H9 (cell line): Measurements from ENCODE around the gene DPY30. TPM values are rescaled to one million over a fixed set of nuclear protein-coding genes. Genes with fewer than 3 reads are reported as not detected.
"Not testable (repeated sequence)": the region's sequence is repeated elsewhere in the genome, so short reads cannot be mapped to it uniquely, and the experiment has no call there.

ENCODE experiments used
- DNase-seq: peaks from one replicate; pipeline ENCODE4 v3.0.0-alpha.2; 2017
- H2AFZ ChIP-seq: one replicate; pipeline ENCODE4 v1.6.1; 2013; ENCODE audit warnings: mild to moderate bottlenecking, low read length, control low read depth, moderate library complexity
- H2AK5ac ChIP-seq: 2 replicates; pipeline ENCODE4 v1.6.1; 2013; ENCODE audit warnings: low read length, control low read depth, mixed read lengths; ENCODE audit not compliant: insufficient read length
- H2BK120ac ChIP-seq: one replicate; pipeline ENCODE4 v1.6.1; 2013; ENCODE audit warnings: low read depth, mild to moderate bottlenecking, low read length, control low read depth, inconsistent platforms; ENCODE audit not compliant: poor library complexity, severe bottlenecking
- H2BK12ac ChIP-seq: 2 replicates; pipeline ENCODE4 v1.6.1; 2013; ENCODE audit warnings: low read length, control low read depth, mixed read lengths, low read depth; ENCODE audit not compliant: insufficient read length
- H2BK15ac ChIP-seq: 2 replicates; pipeline ENCODE4 v1.6.1; 2013; ENCODE audit warnings: low read depth, low read length, control low read depth
- H2BK20ac ChIP-seq: one replicate; pipeline ENCODE4 v1.6.1; 2013; ENCODE audit warnings: low read depth, mild to moderate bottlenecking, low read length, control low read depth, inconsistent platforms; ENCODE audit not compliant: poor library complexity, severe bottlenecking
- H2BK5ac ChIP-seq: 2 replicates; pipeline ENCODE4 v1.6.1; 2013; ENCODE audit warnings: low read length, control low read depth, mixed read lengths; ENCODE audit not compliant: insufficient read length
- H3K14ac ChIP-seq: 2 replicates; pipeline ENCODE4 v1.6.1; 2013; ENCODE audit warnings: low read length, control low read depth; ENCODE audit not compliant: insufficient read depth
- H3K18ac ChIP-seq: 2 replicates; pipeline ENCODE4 v1.6.1; 2013; ENCODE audit warnings: low read depth, mild to moderate bottlenecking, mixed read lengths, low read length, control low read depth; ENCODE audit not compliant: insufficient read length
- H3K23ac ChIP-seq: 2 replicates; pipeline ENCODE4 v1.6.1; 2013; ENCODE audit warnings: low read length, control low read depth, mixed read lengths, low read depth; ENCODE audit not compliant: insufficient read length
- H3K23me2 ChIP-seq: 2 replicates; pipeline ENCODE4 v1.6.1; 2013; ENCODE audit warnings: low read depth, mild to moderate bottlenecking, mixed read lengths, low read length, control low read depth; ENCODE audit not compliant: insufficient read length, poor library complexity, severe bottlenecking
- H3K27ac ChIP-seq: 2 replicates; pipeline ENCODE4 v1.5.1; 2013; ENCODE audit warnings: low read length, control low read depth, mixed read lengths, low read depth; ENCODE audit not compliant: insufficient read length
- H3K27me3 ChIP-seq: 2 replicates; pipeline ENCODE4 v1.6.1; 2013; ENCODE audit warnings: low read length, control low read depth, inconsistent platforms; ENCODE audit not compliant: insufficient read depth
- H3K4ac ChIP-seq: 2 replicates; pipeline ENCODE4 v1.6.1; 2013; ENCODE audit warnings: low read depth, mild to moderate bottlenecking, control low read depth, inconsistent platforms, low read length, moderate library complexity
- H3K4me1 ChIP-seq: 2 replicates; pipeline ENCODE4 v1.6.1; 2013; ENCODE audit warnings: low read length, control low read depth, inconsistent platforms; ENCODE audit not compliant: insufficient read depth
- H3K4me2 ChIP-seq: 2 replicates; pipeline ENCODE4 v1.6.1; 2013; ENCODE audit warnings: low read length, control low read depth, mixed read lengths; ENCODE audit not compliant: insufficient read length, insufficient read depth
- H3K56ac ChIP-seq: 2 replicates; pipeline ENCODE4 v1.6.1; 2013; ENCODE audit warnings: low read depth, mild to moderate bottlenecking, mixed read lengths, low read length, control low read depth; ENCODE audit not compliant: insufficient read length
- H3K79me1 ChIP-seq: 2 replicates; pipeline ENCODE4 v1.6.1; 2013; ENCODE audit warnings: low read depth, mild to moderate bottlenecking, moderate library complexity, low read length, control low read depth, inconsistent platforms; ENCODE audit not compliant: insufficient read depth, poor library complexity, severe bottlenecking
- H3K79me2 ChIP-seq: 2 replicates; pipeline ENCODE4 v1.6.1; 2013; ENCODE audit warnings: low read length, control low read depth, inconsistent platforms; ENCODE audit not compliant: insufficient read depth
- H3K9ac ChIP-seq: 2 replicates; pipeline ENCODE4 v1.6.1; 2013; ENCODE audit warnings: low read length, control low read depth, mixed read lengths; ENCODE audit not compliant: insufficient read length; ENCODE audit errors: extremely low read depth
- H3K9me3 ChIP-seq: one replicate; pipeline ENCODE4 v1.6.1; 2013; ENCODE audit warnings: low read depth, low read length, inconsistent platforms; ENCODE audit not compliant: control insufficient read depth
- H3T11ph ChIP-seq: one replicate; pipeline ENCODE4 v1.6.1; 2013; ENCODE audit warnings: mild to moderate bottlenecking, low read length, control low read depth, inconsistent platforms
- H4K20me1 ChIP-seq: one replicate; pipeline ENCODE4 v1.6.1; 2013; ENCODE audit not compliant: control insufficient read depth, insufficient read length, insufficient read depth
- H4K5ac ChIP-seq: 2 replicates; pipeline ENCODE4 v1.6.1; 2013; ENCODE audit warnings: low read depth, mild to moderate bottlenecking, mixed read lengths, low read length, control low read depth; ENCODE audit not compliant: insufficient read length
- H4K8ac ChIP-seq: replicated peaks from 2 replicates; pipeline ENCODE4 v1.6.1; 2013; ENCODE audit warnings: low read length, control low read depth, mixed read lengths, low read depth; ENCODE audit not compliant: insufficient read length
- H4K91ac ChIP-seq: 2 replicates; pipeline ENCODE4 v1.6.1; 2013; ENCODE audit warnings: low read depth, mild to moderate bottlenecking, moderate library complexity, mixed read lengths, low read length, control low read depth; ENCODE audit not compliant: insufficient read length
- H3K27ac Mint-ChIP-seq, 3 experiments: 2 replicates in 2 of 3; 3 replicates in 1 of 3; pipeline ENCODE4 v1.8.0; 2020 to 2021; ENCODE audit warnings: mixed read lengths in 3 of 3, mild to moderate bottlenecking in 1 of 3, moderate library complexity in 1 of 3
- H3K27me3 Mint-ChIP-seq: 2 replicates; pipeline ENCODE4 v1.8.0; 2021; ENCODE audit warnings: low read depth, mild to moderate bottlenecking, moderate library complexity, mixed read lengths
- H3K36me3 Mint-ChIP-seq, 3 experiments: 2 replicates in 2 of 3; 3 replicates in 1 of 3; pipeline ENCODE4 v1.8.0; 2020 to 2021; ENCODE audit warnings: low read depth in 3 of 3, mixed read lengths in 3 of 3; ENCODE audit not compliant: insufficient read depth in 1 of 3
- H3K4me1 Mint-ChIP-seq, 2 experiments: 2 replicates each; pipeline ENCODE4 v1.8.0; 2020; ENCODE audit warnings: mixed read lengths in 2 of 2
- H3K4me3 Mint-ChIP-seq, 2 experiments: 2 replicates in 1 of 2; 3 replicates in 1 of 2; pipeline ENCODE4 v1.8.0; 2020 to 2021; ENCODE audit warnings: mild to moderate bottlenecking in 2 of 2, mixed read lengths in 2 of 2, moderate library complexity in 1 of 2
- H3K9me3 Mint-ChIP-seq, 2 experiments: 2 replicates in 1 of 2; 3 replicates in 1 of 2; pipeline ENCODE4 v1.8.0; 2020; ENCODE audit warnings: mild to moderate bottlenecking in 2 of 2, mixed read lengths in 2 of 2, moderate library complexity in 1 of 2
- WGBS: extraction: QIAGEN DNeasy Blood & Tissue Kit; methylation state at CpG from one replicate; pipeline ENCODE4 v1.1.7; 2013; ENCODE audit warnings: missing lambda C conversion rate, low lambda C conversion rate, mixed read lengths; ENCODE audit not compliant: insufficient read length; ENCODE audit errors: extremely low coverage; 5-methylcytosine and 5-hydroxymethylcytosine counted together
- total RNA-seq: library from RNA; stranded (reverse); gene quantifications from 2 replicates; pipeline ENCODE4 v1.2.1, GENCODE V29; 2021

Gene DPY30
- total RNA-seq, 1 experiment from 2014 or later: 148 TPM

GRCh38 chr2:32018789-32019482 lies 20.7 kb downstream of the DPY30 start:
- not testable (repeated sequence) for H3K79me2 ChIP-seq, H3K27me3 ChIP-seq, H3T11ph ChIP-seq, H3K9ac ChIP-seq, H2BK120ac ChIP-seq, H4K91ac ChIP-seq, H4K5ac ChIP-seq, H2AFZ ChIP-seq, H3K4ac ChIP-seq, H2AK5ac ChIP-seq, H3K23ac ChIP-seq, H3K4me2 ChIP-seq, H4K20me1 ChIP-seq, H3K27me3 Mint-ChIP-seq, H3K18ac ChIP-seq, H3K4me1 ChIP-seq, H3K9me3 Mint-ChIP-seq, H3K9me3 ChIP-seq, H3K4me3 Mint-ChIP-seq, H2BK20ac ChIP-seq, H3K27ac Mint-ChIP-seq, H2BK12ac ChIP-seq, H3K56ac ChIP-seq, H4K8ac ChIP-seq, H3K14ac ChIP-seq, H2BK5ac ChIP-seq, H3K4me1 Mint-ChIP-seq, H3K23me2 ChIP-seq, H2BK15ac ChIP-seq, H3K79me1 ChIP-seq, H3K27ac ChIP-seq, DNase-seq
- peaks cover 10 to 63% (median 36%) of the 10 kb centered on the region in 3 experiments; a peak in 6 of 7 replicates for H3K36me3 Mint-ChIP-seq
- no CpG with 5 or more reads among the region's 9 CpGs for WGBS
